UCSD-AML1 (cell line): ENCODE results near the gene CACNA1C.
"Not testable (repeated sequence)": the region's sequence is repeated elsewhere in the genome, so short reads cannot be mapped to it uniquely, and the experiment has no call there.

Experiments
- DNase-seq: peaks from one replicate; lab custom pipeline; 2025; ENCODE audit not compliant: unreplicated experiment; lab: John Stamatoyannopoulos, UW

Gene CACNA1C

GRCh38 chr12:2248901-2249381 lies 196.2 kb downstream of the CACNA1C start:
- DNase-seq = no peak

DNA sequence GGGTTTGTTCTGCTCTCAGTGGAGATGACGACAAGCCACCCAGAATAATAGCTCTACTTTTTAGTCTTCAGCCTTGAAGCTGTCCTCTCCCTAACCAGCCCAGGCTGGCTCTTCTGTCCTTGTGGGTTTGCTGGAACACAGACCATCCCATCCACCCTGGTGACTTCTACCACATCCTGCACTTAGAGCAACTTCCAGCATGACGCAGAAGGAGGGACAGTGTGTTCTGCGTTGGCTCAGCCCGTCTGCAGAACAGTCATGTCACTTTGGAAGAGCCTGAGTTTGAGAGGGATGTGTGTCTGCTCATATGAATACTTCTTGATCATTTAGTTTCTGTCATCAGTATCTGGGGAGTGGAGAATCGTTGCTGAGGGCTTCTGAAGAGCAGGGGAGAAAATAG lies 198.0 kb downstream of the CACNA1C start:
- DNase-seq = peak; percentile 57

- DNase-seq = no peak
Measured at GRCh38 chr12:2251526-2252209, 198.9 kb downstream of the CACNA1C start.

- no peak for DNase-seq
Measured at GRCh38 chr12:2255311-2255710, 202.5 kb downstream of the CACNA1C start.

- DNase-seq = not testable (repeated sequence)
Measured at GRCh38 chr12:2255731-2256130, 202.9 kb downstream of the CACNA1C start.

- no peak for DNase-seq
Measured at GRCh38 chr12:2256453-2256852, 203.7 kb downstream of the CACNA1C start.

GRCh38 chr12:2256915-2257314 lies 204.1 kb downstream of the CACNA1C start:
- DNase-seq = no peak

DNA sequence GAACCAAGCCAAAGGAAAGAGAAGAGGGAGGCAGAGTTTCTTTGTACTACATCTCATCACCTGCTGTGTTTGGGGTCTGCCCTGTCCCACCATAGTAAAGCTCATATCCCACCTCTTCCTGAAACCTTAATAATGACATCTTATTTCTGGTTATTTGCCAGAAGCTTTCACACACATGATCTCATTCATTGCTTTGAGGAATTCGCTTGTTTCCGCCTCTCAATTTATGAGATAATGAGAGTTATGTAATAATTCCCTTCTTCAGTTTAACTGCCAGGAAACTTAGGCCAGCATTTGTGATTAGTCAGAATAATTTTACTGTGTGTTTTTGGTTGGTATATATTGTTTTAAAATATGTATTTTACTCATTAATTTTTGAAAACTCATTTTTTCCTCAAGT lies 205.2 kb downstream of the CACNA1C start:
- DNase-seq = no peak

DNA sequence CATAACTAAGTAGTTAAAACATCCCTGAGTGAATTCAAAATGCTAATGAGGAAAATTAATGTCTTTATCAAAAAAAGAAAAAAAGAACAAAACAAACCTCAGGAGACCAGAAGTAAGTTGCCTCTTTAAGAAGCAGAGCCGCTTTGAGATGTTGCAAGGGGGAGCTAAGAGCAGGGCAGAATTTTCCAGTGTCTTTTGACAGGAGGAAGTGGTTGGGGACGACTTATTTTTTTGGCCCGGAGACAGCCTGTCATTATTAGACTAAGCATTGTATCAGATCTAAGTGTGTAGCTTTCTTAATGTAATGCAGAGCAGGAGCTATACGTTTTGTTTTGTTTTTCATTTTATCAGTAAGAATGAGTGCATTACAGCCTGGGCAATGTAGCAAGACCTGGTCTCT lies 206.6 kb downstream of the CACNA1C start:
- peak; percentile 41 for DNase-seq

GRCh38 chr12:2260441-2260840 lies 207.7 kb downstream of the CACNA1C start:
- DNase-seq = no peak

GRCh38 chr12:2261708-2262107 lies 208.9 kb downstream of the CACNA1C start:
- no peak for DNase-seq

GRCh38 chr12:2262449-2262848 lies 209.7 kb downstream of the CACNA1C start:
- no peak for DNase-seq

GRCh38 chr12:2263901-2264300 lies 211.1 kb downstream of the CACNA1C start:
- no peak for DNase-seq

GRCh38 chr12:2264651-2265232 lies 212.0 kb downstream of the CACNA1C start:
- no peak for DNase-seq

DNA sequence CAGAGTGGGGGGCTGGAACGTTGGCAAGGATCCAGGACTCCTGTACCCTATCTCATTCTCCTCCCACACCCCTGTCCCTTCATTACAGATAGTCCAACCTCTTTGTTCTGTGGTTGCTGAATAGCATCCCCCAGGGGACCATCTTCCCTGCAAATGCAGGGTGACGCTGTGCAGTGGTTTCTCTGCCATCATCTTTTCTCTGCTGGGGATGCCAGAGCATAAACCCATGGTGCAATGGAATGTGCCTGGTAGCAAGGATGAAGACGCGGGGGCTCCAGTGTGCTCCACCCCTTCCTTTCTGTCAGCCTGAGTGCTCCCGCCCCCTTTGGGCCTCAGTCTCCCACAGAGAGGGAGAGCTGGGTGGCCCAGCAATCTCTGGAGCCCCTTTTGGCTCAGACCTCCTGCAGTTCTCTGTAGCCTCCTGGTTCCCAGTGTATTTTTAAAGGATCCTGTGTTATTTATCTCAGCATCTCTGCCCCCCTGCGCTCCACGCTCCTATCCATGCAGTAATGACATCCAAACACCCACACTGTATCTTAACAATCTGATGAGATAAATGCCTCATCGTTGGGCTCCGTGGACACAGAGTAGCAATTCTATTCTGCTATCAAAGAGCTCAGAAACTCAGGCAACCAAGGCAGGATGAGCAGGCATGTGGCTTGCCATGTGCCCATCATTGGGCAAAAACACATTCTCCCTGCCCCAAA lies 212.8 kb downstream of the CACNA1C start:
- DNase-seq = no peak

DNA sequence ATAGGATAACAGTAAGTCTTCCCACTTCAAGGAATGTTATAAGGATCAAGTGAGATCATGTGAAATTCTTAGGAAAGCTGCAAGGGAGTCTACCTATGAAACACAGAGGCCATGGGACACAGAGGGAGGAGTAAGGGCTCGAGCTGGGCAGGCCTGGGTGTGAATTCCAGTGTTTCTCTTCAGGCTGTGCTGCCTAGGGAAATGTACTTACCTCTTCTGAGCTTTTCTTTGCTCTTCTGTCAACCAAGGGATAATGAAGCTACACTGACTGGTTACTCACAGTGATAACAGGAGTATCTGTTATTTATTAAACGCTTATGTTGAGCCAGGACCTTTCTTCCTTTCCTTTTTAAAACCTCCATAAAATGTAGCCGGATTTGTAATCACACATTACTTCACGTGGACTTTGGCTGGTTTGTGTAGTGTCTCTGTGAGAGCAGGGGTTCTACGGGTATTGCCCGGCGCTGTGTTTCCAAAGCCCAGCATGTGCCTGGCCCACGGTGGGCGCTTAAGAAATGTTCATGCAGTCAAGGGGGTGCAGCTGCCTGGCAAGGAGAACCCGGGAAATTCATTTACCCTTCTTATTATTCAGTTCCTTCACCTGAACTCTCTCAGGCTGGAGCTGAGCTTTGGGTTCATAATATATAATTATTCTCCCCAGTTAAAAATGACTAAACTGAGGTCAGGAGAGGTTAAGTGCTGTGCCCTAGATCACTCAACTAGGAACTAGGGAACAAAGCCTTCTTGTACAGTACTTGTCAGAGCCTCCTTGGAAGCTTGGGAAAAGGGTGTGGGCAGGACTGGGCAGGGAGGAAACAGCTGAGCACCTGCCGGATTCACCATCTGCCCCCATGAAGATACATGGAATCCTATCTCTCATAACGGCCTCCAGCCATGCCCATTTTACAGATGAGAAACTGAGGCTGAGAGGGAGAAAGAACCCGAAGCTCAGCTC lies 214.2 kb downstream of the CACNA1C start:
- DNase-seq = no peak

GRCh38 chr12:2267703-2268470 lies 215.1 kb downstream of the CACNA1C start:
- DNase-seq = no peak

DNA sequence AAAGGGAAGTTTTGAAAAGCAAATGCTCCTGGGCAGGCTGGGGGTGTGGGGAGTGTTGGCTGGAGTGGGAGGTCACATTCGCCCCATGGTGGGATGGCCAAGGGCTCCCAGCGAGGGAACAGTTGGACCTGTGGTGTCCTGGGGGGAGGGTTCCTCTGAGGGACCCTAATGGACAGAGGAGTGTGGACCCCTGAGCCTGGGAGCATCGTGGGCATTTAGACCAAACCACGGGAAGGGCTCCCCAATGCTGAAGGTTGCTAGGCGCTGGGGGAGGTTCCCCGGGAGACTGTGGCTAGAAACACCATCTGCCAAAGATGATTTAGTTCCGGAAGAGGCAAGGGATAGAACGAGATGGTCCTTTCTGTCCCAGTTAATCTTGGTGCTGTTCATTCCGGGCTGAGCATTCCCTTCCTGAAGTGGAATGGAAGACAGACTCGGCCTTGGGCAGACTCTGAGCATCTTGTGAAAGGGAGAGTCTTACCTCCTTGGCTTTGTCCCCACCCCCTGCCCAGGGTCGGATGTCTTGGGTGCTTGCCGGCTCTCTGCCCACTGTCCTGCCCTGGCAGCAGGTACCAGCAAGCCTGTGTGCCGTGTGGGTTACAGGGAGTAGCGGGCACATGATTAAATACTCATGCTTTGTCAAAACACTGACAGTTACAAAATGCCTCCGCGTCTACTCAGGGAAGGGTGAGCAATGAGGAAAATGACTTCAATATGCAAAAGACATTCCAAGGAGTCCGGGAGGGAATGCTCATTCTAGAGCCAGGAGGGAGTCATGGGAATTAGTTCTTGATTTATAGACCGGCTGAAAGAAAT lies 215.9 kb downstream of the CACNA1C start:
- DNase-seq = no peak

DNA sequence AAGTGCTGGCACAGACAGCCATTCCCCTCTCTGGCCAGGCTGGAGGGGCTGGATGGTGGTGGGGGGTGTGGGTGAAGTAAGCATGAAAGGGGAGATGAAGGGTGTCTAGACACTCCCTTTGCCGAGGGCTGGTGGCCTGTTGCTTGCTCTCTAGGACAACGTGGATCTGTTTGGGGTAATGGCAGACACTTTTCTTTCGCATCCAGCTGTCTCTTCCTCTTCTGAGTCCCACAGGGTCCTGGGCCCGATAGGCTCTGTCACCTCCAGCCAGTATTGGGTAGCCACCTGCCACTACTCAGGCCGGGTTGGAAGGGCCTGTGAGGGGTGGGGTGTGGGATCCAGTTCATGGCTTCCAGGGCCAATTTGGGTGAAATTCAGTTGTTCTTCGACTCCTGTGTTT lies 218.1 kb downstream of the CACNA1C start:
- no peak for DNase-seq
